Inferior parietal cortex (tissue), 1 donor: Measurements from ENCODE around the gene CD300H.
A peak's percentile ranks its signal among the peaks of the same experiment; 100 is the strongest.
"Not testable (repeated sequence)": the region's sequence is repeated elsewhere in the genome, so short reads cannot be mapped to it uniquely, and the experiment has no call there.

Experiments
- DNase-seq: peaks from one replicate; pipeline ENCODE4 v3.0.0-alpha.2; 2016; ENCODE audit errors: extremely low spot score

The CD300H gene

DNA sequence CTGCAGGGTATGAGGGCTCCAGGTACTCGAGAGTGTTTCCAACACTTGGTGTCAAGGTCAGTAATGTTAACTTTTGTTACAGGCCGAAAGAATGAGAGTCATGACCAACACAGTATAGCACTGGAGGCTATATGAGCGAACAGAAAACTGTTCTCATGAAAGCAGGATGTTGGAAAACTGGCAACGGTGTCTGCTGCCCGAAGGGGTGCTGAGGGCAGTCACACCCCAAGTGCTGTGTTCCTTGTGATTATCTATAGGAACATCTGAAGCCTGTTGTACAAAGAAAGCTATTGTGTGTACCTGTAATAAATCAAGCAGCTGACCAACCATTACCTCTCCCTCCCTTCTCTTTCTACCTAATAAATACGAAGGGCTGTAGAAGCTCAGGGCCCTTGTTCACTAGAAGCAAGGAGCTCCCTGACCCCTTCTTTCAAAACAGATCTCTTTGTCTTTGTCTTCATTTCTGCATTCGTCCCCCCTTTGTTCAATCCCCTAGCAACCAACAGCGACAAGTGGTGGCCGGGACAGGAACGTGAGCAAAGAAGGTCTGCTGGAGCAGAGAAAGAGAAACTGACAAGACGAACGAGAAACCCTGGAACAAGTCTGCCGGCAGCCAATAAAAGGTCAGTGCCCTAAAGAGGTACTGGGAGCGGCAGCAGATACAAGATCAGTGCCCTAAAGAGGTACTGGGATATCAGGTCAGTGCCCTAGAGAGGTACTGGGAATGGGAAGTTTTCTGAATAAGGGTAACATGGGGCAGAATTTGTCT, 17.2 kb upstream of the CD300H start:
- DNase-seq: no peak

- no peak for DNase-seq
Measured at GRCh38 chr17:74582633-74583032, 15.3 kb upstream of the CD300H start.

GRCh38 chr17:74579900-74580299, 12.6 kb upstream of the CD300H start:
- DNase-seq: no peak

- no peak for DNase-seq
Measured at GRCh38 chr17:74578979-74579378, 11.7 kb upstream of the CD300H start.

DNA sequence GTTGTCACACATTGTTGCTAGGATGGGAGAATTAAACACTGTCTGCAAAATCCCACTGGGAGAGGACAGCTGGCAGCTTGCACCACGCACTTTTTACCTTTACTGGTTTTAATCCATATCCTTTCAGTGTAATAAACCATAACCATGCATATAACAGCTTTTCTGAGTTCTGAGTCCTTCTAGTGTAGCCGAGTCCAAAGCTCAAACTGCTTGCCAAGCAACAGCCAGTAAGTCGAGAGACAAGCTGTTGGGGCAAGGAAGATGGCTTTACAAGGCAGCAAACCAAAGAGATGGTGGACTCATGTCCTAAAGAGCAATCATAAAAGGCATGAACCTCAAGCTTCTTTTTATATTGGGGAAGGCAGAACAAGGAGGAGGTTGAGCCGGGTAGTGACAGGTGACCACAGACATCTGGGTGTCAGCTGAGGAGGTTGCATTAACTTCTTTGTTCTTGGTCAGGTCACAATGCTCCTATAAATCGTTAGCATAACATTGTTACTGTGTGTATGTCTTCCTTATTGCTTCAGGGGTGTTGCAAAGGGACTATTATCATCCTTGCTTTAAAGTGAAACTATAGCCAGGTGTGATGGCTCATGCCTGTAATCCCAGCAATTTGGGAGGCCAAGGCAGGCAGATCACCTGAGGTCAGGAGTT, 7.3 kb upstream of the CD300H start:
- DNase-seq: no peak

DNA sequence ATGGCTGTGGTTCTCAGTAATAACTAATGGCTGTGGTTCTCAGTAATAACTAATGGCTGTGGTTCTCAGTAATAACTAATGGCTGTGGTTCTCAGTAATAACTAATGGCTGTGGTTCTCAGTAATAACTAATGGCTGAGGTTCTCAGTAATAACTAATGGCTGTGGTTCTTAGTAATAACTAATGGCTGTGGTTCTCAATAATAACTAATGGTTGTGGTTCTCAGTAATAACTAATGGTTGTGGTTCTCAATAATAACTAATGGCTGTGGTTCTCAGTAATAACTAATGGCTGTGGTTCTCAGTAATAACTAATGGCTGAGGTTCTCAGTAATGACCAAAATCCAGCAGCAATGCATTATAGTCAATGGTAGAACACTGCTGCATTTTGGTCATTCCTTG, 6.3 kb upstream of the CD300H start:
- not testable (repeated sequence) for DNase-seq

GRCh38 chr17:74573169-74573568, 5.9 kb upstream of the CD300H start:
- no peak for DNase-seq

DNA sequence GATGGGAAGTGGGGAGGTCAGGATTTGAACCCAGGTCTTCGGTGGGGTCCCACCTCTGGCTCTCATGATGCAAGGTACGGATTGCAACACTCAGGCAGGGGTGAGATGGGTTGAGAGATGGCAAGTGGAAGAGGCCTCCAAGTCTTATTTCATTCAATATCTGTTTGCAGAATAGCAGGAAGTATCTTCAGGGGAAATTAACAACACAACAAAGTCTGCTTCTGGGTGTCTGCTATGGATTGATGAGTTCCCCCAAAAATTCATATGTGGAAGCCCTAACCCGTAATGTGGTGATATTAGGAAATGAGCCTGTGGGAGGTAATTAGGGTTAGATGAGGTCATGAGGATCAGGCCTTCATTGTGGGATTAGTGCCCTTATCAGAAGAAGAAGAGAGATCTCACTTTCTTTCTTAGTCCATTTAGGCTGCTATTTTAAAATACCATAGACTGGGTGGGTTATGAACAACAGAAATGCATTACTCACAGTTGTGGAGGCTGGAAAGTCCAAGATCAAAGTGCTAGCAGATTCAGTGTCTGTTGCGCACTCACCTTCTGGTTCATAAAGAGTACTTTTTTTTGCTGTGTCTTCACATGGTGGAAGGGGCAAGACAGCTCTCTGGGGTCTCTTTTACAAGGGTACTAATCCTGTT, 4.4 kb upstream of the CD300H start:
- no peak for DNase-seq

GRCh38 chr17:74569020-74570003, 2.0 kb upstream of the CD300H start:
- peak; percentile 38 for DNase-seq

DNA sequence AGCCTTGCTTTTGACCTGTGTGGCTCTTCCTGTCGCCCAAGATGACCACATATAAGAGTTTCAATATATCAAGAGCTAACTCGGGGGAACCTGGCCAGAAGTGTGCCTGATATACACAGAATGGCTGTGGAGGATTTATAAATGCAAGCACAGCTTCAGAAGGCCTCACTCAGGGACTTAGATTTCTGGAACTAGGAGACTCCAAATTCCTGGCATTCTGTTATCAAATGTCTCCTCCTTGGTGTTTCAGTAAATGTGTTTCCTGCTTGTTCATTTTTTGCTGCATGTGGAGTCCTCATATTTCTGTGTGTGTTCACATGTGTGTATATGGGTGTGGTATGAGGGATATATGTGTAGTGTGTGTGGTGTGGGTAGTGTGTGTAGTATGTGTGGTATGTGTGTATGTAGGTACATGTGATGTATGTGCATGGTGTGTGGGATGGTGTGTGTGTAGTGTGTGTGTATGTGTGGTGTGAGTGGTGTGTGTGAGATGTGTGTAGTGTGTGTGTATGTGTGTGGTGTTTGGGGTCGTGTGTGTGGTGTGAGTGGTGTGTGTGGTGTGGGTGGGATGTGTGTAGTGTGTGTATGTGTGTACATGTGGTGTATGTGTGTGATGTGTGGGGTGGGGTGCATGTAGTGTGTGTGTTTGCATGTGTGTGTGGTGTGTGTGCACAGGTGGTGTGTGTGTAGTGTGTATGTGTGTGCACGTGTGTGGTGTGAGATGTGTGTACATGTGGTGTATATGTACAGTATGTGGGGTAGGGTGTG, 981 bp upstream of the CD300H start:
- no peak for DNase-seq

- DNase-seq: no peak
Measured at GRCh38 chr17:74566132-74566753, 1.1 kb downstream of the CD300H start.

DNA sequence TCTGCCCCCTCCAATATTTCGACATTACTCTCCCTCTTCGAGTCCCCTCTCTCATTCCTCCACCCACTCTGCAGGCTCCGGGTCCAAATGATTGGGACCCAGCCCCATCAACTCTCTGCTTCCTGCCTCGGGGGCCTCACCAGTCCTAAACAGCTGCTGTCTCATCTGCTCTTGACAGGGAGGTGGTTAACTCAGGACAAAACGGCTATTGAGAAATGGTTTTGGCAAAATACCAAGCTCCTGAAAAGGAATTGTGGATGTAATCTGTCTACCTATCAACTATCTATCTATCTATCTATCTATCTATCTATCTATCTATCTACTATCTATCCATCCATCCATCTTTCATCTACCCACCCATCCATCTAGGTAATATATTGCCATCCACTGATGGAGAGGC, 2.2 kb downstream of the CD300H start:
- DNase-seq: no peak

DNA sequence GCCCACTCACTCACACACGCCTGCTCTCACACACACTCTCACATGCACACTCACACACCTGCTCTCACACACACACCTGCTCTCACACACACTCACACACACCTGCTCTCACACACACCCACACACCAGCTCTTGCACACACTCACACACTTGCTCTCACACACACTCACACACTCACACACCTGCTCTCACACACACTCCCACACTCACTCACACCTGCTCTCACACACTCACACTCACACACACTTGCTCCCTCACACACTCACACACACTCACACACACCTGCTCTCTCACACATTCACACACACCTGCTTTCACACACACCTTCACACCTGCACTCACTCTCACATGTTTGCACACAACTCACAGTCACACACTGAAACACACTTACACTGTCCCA, 4.0 kb downstream of the CD300H start:
- DNase-seq: no peak

- DNase-seq: no peak
Measured at GRCh38 chr17:74561586-74561985, 5.7 kb downstream of the CD300H start.

DNA sequence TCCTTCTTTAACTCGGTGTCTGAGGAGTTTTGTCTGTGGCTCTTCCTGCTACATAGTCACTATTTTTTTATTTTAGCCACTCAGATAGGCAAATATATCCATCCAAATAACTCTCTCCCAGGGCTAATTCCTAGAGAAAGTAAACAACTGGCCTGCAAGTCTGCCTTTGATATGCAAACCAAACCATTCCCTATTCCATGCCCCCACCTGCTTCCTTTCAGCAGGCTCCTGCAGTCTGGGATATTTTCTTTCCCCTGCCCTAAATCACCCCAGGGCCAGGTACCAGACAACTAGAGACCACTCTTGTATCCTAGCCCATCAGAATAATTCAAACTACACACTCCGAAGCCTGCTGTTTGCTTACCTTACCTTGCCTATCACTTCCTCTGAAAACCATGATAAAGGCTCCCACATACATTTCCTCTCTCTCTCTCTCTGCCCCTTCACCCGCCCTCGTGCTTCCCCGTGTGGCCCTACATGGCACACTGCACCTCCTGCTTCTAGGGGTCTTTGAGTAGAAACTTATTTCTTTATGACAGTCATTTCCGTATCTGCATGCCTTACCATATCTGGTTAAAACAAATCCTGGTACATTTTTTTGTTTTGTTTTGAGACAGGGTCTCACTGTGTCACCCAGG, 8.3 kb downstream of the CD300H start:
- DNase-seq: no peak

- not testable (repeated sequence) for DNase-seq
Measured at GRCh38 chr17:74558402-74558801, 8.9 kb downstream of the CD300H start.

DNA sequence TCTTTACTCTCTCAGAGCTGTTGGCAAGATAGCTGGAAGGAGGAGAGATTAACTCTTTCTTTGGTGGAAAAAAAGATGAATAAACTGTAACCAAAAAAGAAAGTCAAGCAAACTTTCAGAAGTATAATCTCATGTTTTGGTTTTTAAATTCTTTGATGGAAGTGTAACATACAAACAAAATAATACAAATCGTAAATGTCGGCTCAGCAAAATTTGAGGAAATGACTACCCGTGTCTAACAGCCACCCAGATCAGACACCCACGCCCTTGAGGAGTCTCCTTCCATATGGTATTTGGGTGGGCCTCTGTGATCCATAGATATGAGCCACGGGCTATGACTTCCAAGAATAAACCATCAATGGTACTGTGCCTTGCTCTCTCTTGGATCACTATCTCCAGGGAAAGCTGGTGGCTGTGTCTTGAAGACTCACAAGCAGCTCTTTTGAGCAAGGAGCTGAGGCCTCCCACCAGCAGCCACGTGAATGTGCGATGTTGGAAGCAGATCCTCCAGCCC, 11.8 kb downstream of the CD300H start:
- DNase-seq: no peak

- DNase-seq: no peak
Measured at GRCh38 chr17:74554909-74555308, 12.4 kb downstream of the CD300H start.

DNA sequence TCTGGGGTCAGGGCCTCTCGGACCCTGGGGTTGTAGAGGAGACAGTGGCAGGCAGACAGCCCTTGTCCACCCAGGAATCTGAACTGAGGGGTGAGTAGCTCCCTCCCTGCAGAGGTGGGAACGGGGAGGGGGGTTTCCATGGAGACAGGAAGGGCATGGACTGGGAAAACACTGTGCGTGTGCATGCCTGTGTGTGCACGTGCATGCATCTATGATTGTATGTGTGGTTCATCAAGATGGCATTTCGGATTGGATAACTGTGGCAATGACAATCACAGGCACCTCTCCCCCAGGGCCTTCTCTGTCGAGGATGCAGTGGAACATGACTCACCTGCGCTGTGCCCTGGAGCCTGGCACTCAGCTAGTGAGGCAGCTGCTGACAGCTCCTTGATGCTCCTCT, 15.3 kb downstream of the CD300H start:
- no peak for DNase-seq

DNA sequence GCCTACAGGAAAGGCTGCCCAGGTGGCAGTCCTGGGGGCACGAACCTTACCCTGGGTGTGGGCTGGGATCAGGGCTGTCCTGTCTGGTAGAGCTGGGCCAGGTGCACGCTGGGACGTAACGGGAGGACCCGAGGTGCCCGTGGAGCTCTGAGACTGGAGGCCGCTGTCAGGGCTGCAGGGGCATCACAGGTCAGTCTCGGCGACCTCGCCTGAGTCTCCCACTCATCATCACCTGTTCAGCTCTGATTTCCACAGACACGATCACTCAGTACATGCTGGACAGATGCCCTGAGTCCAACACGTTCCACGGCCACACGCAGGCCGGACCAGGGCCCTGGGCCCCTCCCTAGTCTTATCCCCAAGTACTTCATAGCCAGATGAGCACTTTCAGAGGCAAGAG, 16.7 kb downstream of the CD300H start:
- no peak for DNase-seq
